ENCODE data around the gene P2RX1.

P2RX1 gene

GRCh38 chr17:3915995-3916696 lies at the start of gene P2RX1:
P2RX1 (minus strand) TSS chr17:3916465; CDS start chr17:3916225, 240 bp downstream.
- DNase-seq (ENCODE audit: low spot score): no peak

DNA sequence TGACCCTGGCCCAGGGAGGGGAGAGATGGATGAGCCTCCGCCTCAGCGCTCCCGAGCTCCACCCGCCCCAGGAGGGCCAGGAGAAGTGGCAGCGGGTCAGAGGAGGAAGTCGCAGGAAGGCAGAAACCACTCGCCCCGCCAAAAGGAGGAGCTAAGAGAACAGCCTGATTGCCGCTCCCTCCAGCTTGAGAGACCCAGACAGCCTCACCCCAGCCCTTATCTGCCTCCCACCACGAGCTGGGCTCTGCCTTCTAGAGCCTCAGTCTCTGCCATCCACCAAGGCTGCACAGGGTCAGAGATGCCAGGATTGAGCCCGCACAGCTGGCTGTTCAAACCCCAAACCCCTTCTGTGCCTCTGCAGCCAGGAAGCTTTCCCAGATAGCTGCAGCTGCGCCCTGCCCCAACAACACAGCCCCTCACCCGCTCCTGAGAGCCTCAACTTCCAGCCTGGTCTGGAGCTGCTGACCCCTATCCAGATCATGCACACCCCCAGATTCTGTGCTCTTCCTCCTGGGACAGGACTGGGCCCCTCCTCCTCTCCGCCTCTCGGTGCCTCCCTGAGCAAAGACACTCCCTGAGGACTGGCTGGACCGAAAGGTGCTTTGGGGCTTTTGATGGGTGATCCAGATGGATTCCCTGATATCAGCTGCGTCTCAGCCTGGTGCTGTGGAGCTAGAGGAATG lies 49.0 kb upstream of the P2RX1 start:
- DNase-seq (ENCODE audit: low spot score): peak; percentile 75

DNA sequence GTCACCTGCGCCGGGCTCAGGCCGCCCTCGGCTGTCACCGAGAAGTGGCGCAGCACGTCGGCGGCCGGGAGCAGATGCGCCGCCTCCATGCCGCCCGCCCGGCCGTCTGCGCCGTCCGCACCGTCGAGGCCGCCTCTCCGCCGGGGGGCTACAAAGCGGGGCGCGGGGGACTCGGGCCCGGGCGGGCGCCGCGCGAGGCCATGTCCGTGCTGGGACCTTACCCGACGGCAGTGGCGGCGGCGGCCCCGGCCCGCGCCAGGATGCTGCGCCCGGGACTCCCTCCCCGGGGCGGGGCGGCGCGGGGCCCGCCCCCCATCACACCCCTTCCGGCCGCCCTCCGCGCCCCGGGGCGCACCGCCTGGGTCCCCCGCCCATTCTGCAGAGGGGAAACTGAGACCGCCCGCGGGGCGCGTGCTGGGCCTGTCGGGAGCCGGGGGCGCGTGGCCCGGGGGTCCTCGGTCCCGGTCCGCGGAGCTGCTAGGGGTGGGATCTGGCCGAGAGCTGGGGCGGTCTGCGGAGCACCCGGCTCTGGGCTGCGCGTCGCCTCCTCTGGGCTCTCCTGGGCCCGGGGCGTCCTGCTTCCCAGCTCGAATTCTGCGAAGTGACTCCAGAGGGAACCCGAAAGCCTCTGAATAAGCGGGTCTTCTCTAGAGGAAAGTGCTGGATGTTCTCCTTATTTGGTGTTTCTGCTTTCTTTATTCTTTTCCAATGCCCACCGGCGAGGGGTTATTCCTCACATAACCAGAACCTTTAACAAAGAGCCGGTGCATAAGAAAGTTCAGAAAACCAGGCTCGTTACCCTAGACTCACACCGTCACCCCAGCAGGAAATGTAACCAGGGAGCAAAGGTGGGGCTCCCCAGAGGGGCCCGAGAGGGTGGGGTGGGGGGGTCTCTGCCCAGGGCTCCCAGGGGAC lies 48.2 kb upstream of the P2RX1 start, which contains the start of gene ATP2A3:
Gene ATP2A3 (minus strand): TSS at position 235 of the 915 bp plus-strand sequence. CDS start 146 bp downstream, at position 89.
- DNase-seq (ENCODE audit: low spot score): peak; percentile 83

DNA sequence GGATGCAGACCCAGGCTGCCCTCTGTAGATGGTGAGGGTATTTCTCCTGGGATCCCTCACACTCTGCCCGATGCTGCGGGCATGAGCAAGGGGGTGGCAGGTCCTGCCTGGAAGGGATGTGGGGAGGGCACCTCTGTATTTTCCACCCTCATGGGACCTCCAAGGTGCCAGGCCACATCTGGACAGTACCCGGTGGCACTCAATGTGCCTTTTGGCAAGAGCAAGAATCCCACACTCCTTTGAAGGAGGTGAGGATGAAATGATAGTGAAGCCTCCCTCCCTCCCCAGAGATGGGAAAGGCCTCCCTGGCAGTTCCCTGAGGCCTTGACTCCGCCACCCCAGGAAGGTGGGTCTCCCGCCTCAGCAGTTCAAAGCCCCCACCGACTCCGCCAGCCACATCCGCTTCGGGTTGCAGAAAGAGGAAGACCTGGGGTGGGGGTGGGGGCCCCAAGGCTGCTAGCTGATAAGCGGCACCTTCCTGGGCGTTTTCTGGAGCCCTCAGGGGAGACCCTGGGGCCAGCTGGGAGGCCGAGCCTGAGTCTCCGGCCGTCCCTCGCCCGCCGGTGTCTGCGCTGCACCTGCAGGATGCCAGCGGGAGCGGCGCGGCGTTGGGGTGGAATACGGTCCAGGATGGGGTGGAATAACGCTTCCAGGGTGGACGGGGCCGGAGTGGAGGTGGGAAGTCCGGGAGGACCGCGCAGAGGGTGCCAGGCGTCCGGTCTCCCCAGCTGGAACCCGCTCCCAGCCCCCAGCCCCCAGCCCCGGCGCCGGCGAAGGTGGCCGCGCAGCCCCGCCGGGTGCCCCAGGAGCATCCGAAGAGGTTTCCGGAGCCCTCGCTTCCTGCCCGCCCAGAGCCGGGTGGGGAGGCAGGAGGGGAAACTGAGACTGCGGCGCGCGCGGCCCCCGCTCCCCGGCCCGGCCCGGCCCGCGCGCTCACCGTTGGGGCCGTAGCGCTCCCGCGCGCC lies 47.3 kb upstream of the P2RX1 start:
- peak; percentile 70 for DNase-seq (ENCODE audit: low spot score)

- no peak for DNase-seq (ENCODE audit: low spot score)
Measured at GRCh38 chr17:3962965-3963236, 46.6 kb upstream of the P2RX1 start.

DNA sequence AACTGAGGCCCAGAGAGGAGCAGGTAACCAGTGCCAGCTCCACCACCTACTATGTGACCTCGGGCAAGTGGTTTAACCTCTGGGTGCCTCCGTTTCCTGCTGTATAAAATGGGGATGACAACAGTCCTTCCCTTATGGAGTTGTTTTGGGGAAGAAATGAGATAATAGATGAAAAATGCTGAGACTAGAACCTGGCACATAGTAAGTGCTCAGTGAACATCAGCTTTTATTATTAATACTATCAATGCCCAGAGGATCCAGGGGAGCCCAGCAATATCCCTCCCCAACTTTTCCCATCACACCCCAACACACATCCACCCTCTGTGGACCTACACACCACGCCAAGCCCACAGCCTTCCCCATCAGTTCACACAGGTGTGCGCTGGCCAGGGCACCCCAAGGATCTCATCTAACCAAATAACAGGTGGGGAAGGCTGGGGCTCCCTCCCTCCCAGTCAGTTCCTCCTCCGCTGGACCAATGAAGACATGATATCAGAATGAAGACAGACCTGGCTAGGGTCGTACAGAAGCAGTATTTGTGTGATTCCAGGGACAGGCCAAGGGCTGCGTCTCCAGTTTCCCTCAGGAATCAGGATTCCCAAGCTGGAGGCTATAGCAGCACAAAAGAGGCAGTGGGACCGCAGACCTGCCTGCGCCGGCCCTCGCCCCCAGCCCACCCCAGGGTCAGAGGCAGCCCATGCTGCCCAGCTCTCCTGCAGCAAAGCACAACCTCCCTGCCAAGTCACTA lies 46.1 kb upstream of the P2RX1 start:
- DNase-seq (ENCODE audit: low spot score): peak; percentile 52

- DNase-seq (ENCODE audit: low spot score): peak; percentile 84
Measured at GRCh38 chr17:3961564-3962047, 45.3 kb upstream of the P2RX1 start.

DNA sequence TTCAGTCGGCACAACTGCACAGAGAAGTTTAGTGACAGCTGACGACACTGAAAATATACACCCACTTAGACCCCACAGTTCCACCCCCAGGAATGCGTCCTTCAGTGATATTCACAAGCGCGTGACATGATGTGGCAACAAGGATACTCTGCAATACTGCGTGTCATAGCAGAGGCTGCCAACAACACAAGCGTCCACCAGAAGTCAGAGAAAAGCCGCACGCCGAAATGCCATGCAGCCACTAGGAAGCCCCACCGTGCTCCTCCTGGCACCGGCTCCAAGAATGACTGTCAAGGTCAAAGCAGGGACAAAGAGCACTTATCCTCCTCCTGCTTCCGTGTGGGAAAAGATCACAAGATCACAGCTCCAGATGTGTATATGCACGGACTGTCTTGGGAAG lies 44.5 kb upstream of the P2RX1 start:
- no peak for DNase-seq (ENCODE audit: low spot score)

DNA sequence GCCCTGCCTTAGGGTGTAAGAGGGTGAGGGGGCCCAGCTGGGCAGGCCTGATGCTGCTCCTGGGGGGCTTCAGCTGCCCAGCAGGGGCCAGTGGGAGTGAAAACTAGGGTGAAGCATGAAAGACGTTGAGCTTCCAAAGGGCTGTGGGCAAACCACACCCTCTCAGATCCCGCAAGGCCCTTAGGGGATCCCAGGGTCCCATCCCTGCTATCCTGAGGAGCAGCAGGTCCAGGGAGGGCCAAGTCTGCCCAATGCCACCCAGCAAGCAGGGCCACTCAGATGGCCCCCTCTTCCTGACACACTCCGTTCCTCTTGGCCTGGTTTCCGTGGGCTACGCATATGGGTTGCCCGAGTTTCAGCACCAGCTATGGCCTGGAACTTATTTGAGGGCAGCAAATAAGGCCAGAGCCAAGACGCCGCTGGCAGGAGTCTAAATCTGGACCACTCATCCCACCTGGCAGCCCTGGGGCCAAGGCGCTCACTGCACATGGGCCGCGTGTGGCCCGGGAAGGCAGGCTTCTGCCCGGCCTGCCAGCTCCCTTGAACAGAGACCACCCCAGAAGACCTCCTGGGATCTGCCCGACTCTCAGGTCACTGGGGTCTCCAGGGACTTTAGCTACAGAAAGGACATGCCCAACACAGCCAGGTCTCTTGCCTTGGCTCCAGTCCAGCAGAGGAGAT lies 43.8 kb upstream of the P2RX1 start:
- DNase-seq (ENCODE audit: low spot score): no peak

- DNase-seq (ENCODE audit: low spot score): no peak
Measured at GRCh38 chr17:3959295-3959899, 43.1 kb upstream of the P2RX1 start.

- DNase-seq (ENCODE audit: low spot score): no peak
Measured at GRCh38 chr17:3957735-3958599, 41.7 kb upstream of the P2RX1 start.

DNA sequence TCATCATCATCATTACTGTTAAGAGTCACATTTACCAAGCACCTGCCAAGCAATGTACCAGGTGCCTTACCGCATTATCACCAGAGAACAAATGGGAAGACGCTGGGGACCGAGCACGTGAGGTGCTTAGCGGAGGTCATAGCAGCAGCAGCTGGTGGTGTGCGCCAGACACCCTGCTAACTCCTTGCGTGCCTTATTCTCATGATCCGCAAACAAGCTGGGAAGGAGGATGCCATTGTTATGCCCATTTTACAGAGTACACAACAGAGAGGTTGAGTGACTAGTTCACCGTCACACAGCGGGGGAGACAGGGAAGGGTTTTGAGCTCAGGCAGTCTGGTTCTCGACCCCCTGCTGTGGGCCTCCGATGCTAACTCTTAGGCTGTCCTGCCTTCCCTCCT lies 40.7 kb upstream of the P2RX1 start:
- no peak for DNase-seq (ENCODE audit: low spot score)

DNA sequence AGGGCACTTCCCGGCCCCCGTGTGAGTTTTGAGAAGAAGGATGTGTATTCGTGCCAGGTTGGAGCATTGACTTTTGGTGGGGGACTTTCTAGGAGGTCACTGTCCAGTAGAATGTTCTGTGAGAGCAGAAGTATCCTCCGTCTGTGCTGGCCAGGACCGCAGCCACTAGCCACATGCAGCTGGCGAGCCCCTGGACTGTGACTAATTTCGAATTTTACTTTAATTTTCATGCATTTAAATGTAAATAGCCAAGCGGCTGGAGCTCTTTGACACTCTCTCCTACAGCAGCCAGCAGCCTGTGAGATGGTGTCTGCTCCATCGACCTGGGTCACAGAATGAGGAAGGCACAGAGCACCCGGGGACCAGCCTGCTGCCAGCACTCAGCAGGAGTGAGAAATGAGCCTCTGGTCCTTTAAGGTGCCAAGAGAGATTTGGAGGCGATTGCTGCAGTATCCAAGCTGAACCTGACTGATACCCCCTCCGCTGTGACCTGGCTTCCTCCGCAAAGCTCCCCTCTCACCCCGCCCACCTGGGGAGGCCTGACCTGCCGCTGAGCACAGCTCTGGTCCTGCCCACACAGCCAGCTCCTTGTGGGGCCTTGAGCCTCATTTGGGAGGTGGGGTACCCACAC lies 40.2 kb upstream of the P2RX1 start:
- no peak for DNase-seq (ENCODE audit: low spot score)

- no peak for DNase-seq (ENCODE audit: low spot score)
Measured at GRCh38 chr17:3955673-3955988, 39.4 kb upstream of the P2RX1 start.

- no peak for DNase-seq (ENCODE audit: low spot score)
Measured at GRCh38 chr17:3954976-3955672, 38.9 kb upstream of the P2RX1 start.

- DNase-seq (ENCODE audit: low spot score): no peak
Measured at GRCh38 chr17:3954086-3954485, 37.8 kb upstream of the P2RX1 start.

- no peak for DNase-seq (ENCODE audit: low spot score)
Measured at GRCh38 chr17:3953542-3953941, 37.3 kb upstream of the P2RX1 start.

- DNase-seq (ENCODE audit: low spot score): no peak
Measured at GRCh38 chr17:3952186-3952585, 35.9 kb upstream of the P2RX1 start.
